GM23248 (cell line): ENCODE measurements around the gene ATP1A3. TPM values are rescaled to one million over a fixed set of nuclear protein-coding genes. Genes with fewer than 3 reads are reported as not detected.
A peak's percentile ranks its signal among the peaks of the same experiment; 100 is the strongest.

ENCODE experiments used
- DNase-seq: peaks from one replicate; pipeline ENCODE4 v3.0.0-alpha.2; 2015
- H2AFZ ChIP-seq: fragments of 200-600 bp; sonication (generic); 2 replicates; pipeline ENCODE4 v1.6.1; 2016; ENCODE audit warnings: antibody characterized with exemption
- H3F3A ChIP-seq: fragments of 200-600 bp; sonication (generic); 2 replicates; pipeline ENCODE4 v1.6.1; 2016; ENCODE audit warnings: mild to moderate bottlenecking, antibody characterized with exemption, mixed run types; ENCODE audit not compliant: insufficient read depth
- H3K27ac ChIP-seq: fragments of 200-600 bp; sonication (generic); 2 replicates; pipeline ENCODE4 v1.5.1; 2016; ENCODE audit warnings: mild to moderate bottlenecking
- H3K27me3 ChIP-seq: fragments of 200-600 bp; sonication (generic); replicated peaks from 2 replicates; pipeline ENCODE4 v1.6.1; 2016; ENCODE audit warnings: mild to moderate bottlenecking; ENCODE audit not compliant: insufficient read depth
- H3K36me3 ChIP-seq: fragments of 200-600 bp; sonication (generic); 2 replicates; pipeline ENCODE4 v1.6.1; 2016; ENCODE audit warnings: low read depth, mild to moderate bottlenecking
- H3K4me1 ChIP-seq: fragments of 200-600 bp; sonication (generic); 2 replicates; pipeline ENCODE4 v1.6.1; 2016; ENCODE audit warnings: mild to moderate bottlenecking; ENCODE audit not compliant: insufficient read depth
- H3K4me2 ChIP-seq: fragments of 200-600 bp; sonication (generic); one replicate; pipeline ENCODE4 v1.6.1; 2016; ENCODE audit warnings: mild to moderate bottlenecking; ENCODE audit not compliant: unreplicated experiment
- H3K4me3 ChIP-seq: fragments of 200-600 bp; sonication (generic); 2 replicates; pipeline ENCODE4 v1.5.1; 2016; ENCODE audit warnings: mild to moderate bottlenecking
- H3K79me2 ChIP-seq: fragments of 200-600 bp; sonication (generic); 2 replicates; pipeline ENCODE4 v1.6.1; 2016; ENCODE audit warnings: mild to moderate bottlenecking; ENCODE audit not compliant: insufficient read depth
- H3K9ac ChIP-seq: fragments of 200-600 bp; sonication (generic); 2 replicates; pipeline ENCODE4 v1.6.1; 2016; ENCODE audit warnings: mild to moderate bottlenecking
- H3K9me2 ChIP-seq: fragments of 200-600 bp; sonication (generic); 2 replicates; pipeline ENCODE4 v1.6.1; 2016; ENCODE audit warnings: mixed run types, mild to moderate bottlenecking, moderate library complexity; ENCODE audit not compliant: insufficient read depth
- H3K9me3 ChIP-seq: fragments of 200-600 bp; sonication (generic); one replicate; pipeline ENCODE4 v1.6.1; 2017; ENCODE audit warnings: low read depth
- H4K20me1 ChIP-seq: fragments of 200-600 bp; sonication (generic); 2 replicates; pipeline ENCODE4 v1.6.0; 2016; ENCODE audit not compliant: insufficient read depth
- EZH2 ChIP-seq: fragments of 200-600 bp; sonication (generic); IDR thresholded peaks from 2 replicates; pipeline ENCODE4 v1.6.1; 2018; ENCODE audit warnings: antibody characterized with exemption, mild to moderate bottlenecking; ENCODE audit not compliant: insufficient read depth, poor library complexity, severe bottlenecking
- EZH2phosphoT487 ChIP-seq: fragments of 200-600 bp; sonication (generic); IDR thresholded peaks from 2 replicates; pipeline ENCODE4 v1.6.1; 2018; ENCODE audit warnings: antibody characterized with exemption, moderate library complexity, mild to moderate bottlenecking, low read depth; ENCODE audit not compliant: insufficient read depth
- WGBS, 2 experiments: methylation state at CpG; one replicate each; pipeline ENCODE4 v1.1.6; 2015 to 2017; ENCODE audit warnings: low lambda C conversion rate in 2 of 2, low coverage in 1 of 2; ENCODE audit errors: missing lambda C conversion rate in 2 of 2; 5-methylcytosine and 5-hydroxymethylcytosine counted together
- in situ Hi-C: fragments of 300-500 bp; cut with MboI; formaldehyde crosslinking; loops from 2 replicates; pipeline ENCODE4 v1.15.0; 2020
- polyA plus RNA-seq: library from polyadenylated mRNA; unstranded; fragments of >200 nt; fragmentation: Nextera tagmentation; extraction: Ambion mirVana; gene quantifications from 2 replicates; pipeline ENCODE4 v1.2.1, GENCODE V29; 2016
- total RNA-seq: library from RNA; depleted of rRNA; stranded (reverse); fragments of >200 nt; shearing (Covaris generic); gene quantifications from 2 replicates; pipeline ENCODE4 v1.2.3, GENCODE V29; 2014

ATP1A3 gene
- total and polyA plus RNA-seq, 2 experiments from 2014 or later, result 0.11 to 0.36 TPM

DNA sequence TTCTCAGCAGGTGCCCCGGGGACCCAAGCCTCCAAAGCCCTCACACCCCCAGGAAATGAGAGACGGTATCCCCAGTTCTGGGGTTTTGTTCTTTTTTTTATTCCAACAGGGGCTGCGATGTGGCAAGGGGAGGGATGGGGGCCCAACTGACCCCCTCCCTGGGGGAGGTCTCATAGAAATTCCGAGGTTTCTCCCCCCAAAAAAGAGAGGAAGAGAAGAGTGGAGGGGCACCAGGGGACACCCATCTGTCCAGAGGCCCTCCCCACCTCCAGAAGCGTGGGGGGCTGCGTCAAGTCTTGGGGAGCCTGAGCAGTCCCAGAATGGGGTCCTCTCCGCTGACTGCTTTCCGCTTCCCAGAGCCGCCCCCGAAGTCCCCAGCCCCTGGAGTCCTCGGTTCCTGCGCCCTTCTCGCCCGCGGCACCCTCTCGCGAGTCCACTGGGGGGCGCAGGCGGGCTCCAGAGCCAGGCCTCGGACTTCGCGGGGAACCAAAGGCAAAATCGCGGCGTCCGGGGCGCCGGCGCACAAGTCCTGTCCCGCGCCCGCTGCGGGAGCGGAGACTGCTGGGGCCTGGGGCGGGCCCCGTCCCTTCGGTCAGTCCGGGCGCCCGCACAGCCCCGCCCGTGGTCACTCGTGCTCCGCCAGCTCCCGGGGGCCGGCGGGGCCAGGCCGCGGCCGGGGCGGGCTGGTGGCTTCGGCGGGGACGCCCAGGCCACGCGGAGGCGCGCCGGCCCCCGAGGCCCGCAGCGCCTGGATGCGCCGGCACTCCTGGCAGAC, 4.4 kb upstream of the ATP1A3 start:
- TF ChIP-seq EZH2phosphoT487 (no peak), EZH2 (no peak)
- H3K27ac ChIP-seq, result no peak overlapping the region
- in situ Hi-C loops, result no loop called here
- H3K9ac ChIP-seq, result no peak overlapping the region
- H4K20me1 ChIP-seq, result no peaks in the 10 kb centered on the region
- no peaks in the 10 kb centered on the region for H3K9me3 ChIP-seq
- no peaks in the 10 kb centered on the region for H3K36me3 ChIP-seq
- peak overlapping the region; percentile 61; the same call in 1 of the 2 replicates for H3K4me3 ChIP-seq
- H3K79me2 ChIP-seq, result no peaks in the 10 kb centered on the region
- no peak overlapping the region for H3K4me2 ChIP-seq
- no peak overlapping the region for H2AFZ ChIP-seq
- 4 to 5% methylated on average over 33 to 59 of the region's 64 CpGs for WGBS, 2 experiments
- peak; percentile 86 for DNase-seq
- H3K27me3 ChIP-seq, result peaks cover 40% of the 10 kb centered on the region
- no peaks in the 10 kb centered on the region for H3K4me1 ChIP-seq
- H3K9me2 ChIP-seq, result no peaks in the 10 kb centered on the region
- no peaks in the 10 kb centered on the region for H3F3A ChIP-seq

DNA sequence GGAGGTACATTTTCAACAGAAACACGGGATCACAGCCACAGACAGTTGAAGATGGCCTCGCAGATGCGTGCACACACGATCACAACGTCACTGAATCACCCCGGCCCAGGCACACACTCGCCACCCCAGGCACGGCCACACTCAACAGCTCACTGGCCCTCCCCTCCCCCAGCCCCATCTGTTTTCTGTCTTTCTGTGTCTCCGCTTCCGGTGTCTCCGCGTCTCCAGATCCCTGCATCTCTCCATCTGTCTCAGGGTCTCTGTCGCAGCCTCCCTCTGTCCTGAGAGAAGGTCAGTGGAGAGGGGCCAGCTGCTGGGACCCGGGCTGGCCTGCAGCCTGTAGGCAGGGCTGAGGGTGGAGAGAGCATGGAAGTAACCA, 3.8 kb upstream of the ATP1A3 start:
- Histone ChIP-seq H3K36me3 (no peaks in the 10 kb centered on the region), H3K9ac (no peak overlapping the region), H3K4me1 (no peaks in the 10 kb centered on the region), H2AFZ (no peak overlapping the region), H3K27ac (no peak overlapping the region), H3K9me2 (no peaks in the 10 kb centered on the region), H3K9me3 (no peaks in the 10 kb centered on the region), H3K4me2 (no peak overlapping the region), H3K4me3 (no peak overlapping the region), H3K27me3 (peaks cover 36% of the 10 kb centered on the region), H3K79me2 (no peaks in the 10 kb centered on the region), H4K20me1 (no peaks in the 10 kb centered on the region), H3F3A (no peaks in the 10 kb centered on the region)
- 0 to 6% methylated on average over 4 to 14 of the region's 14 CpGs for WGBS, 2 experiments
- DNase-seq, result no peak
- in situ Hi-C loops, result no loop called here
- no peak for TF ChIP-seq EZH2
- no peak for TF ChIP-seq EZH2phosphoT487

DNA sequence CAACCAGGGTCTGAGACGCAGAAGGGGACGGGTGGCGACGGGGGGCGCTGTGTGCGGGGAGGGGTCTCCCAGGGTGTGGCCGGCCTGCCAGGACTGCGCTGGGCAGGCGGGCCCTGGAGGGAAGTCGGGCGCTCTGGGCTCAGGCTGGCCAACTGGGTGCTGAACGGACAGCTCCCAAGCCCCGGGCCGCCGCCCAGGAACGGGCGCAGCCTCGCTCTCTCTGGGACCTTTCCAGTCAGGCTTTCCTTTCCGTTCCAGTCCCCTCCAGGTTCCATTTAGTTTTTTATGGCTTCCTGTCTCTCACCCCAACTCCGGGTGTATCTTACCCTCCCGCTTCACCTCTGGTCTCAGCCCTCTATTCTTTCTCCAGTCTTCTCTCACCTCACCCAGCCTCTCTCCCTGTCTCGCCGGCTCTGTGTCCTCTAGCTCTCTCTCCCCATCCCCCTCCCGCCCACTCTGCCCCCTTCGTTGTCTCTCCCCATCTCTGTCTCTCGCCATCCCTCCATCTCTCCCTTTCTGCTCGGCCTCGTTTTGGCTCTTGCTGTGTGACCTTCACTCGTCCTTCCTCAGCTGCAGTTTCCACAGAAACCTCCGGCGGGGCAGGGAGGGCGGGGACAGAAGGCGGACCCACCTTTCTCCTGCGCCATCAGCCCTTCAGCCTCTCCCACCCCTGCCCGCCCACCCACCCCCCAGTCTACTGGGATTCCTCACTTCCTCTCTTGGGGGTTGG, 3.3 kb upstream of the ATP1A3 start:
- Histone ChIP-seq H3F3A (no peaks in the 10 kb centered on the region), H3K9ac (no peak overlapping the region), H4K20me1 (no peaks in the 10 kb centered on the region), H3K27ac (no peak overlapping the region), H3K4me2 (no peak overlapping the region), H3K27me3 (peaks cover 32% of the 10 kb centered on the region), H3K79me2 (no peaks in the 10 kb centered on the region), H2AFZ (no peak overlapping the region), H3K9me3 (no peaks in the 10 kb centered on the region), H3K36me3 (no peaks in the 10 kb centered on the region), H3K9me2 (no peaks in the 10 kb centered on the region), H3K4me3 (0 out of 2 replicates have a peak overlapping the region, but pooled peaks have one; percentile 38), H3K4me1 (no peaks in the 10 kb centered on the region)
- peak; percentile 75 for DNase-seq
- in situ Hi-C loops, result no loop called here
- TF ChIP-seq EZH2, result no peak
- 3 to 5% methylated on average over 9 to 35 of the region's 35 CpGs for WGBS, 2 experiments

DNA sequence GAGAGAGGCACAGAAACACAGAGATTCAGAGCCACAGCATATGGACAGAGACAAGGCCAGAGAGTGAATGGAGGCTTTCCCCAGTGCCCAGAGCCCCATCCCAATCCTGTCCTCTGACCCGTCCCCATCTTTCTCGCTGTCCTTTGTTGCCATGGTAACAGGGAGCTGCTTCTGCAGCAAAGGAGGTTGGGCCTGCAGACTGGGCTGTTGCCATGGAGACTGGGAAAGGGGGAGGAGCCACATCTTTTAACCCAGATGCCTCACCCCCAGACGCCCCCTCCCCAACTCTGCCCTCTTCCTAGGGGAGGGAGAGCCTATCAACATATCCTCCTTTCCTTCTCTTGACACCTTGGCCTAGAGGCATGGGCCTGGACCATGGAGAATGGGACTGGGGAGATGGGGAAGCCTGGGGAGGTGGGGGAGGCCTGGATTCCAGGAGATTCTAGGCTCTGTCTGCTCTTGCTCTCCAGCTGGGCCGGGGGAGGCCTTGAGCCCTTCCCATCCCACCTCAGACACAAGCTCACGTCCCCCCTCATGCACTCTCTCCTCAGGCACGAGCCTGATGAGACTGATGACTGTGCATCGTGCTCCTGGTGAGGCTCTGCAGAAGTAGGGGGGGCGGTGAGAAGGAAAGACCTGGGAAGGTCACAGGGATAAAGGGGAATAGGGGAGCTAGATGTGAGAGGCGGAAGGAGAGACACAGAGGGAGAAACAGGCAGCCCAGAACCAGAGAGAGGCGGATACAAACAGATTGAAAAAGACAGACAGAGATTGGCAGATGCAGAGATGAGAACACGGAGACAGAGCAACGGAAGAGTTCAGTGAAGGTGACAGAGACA, 2.1 kb upstream of the ATP1A3 start:
- Histone ChIP-seq H3K4me1 (no peaks in the 10 kb centered on the region), H3K9me3 (no peaks in the 10 kb centered on the region), H3K4me3 (no peak overlapping the region), H3K9ac (no peak overlapping the region), H2AFZ (no peak overlapping the region), H3K27ac (no peak overlapping the region), H3K4me2 (no peak overlapping the region), H3K9me2 (no peaks in the 10 kb centered on the region), H3K36me3 (no peaks in the 10 kb centered on the region), H3F3A (no peaks in the 10 kb centered on the region), H3K27me3 (peaks cover 21% of the 10 kb centered on the region), H3K79me2 (no peaks in the 10 kb centered on the region), H4K20me1 (no peaks in the 10 kb centered on the region)
- in situ Hi-C loops, result no loop called here
- no peak for TF ChIP-seq EZH2
- no peak for TF ChIP-seq EZH2phosphoT487
- DNase-seq, result peak; percentile 40
- 25 to 26% methylated on average over 12 of the region's 12 CpGs for WGBS, 2 experiments
